ENCODE results near the gene RPN2.

DNA sequence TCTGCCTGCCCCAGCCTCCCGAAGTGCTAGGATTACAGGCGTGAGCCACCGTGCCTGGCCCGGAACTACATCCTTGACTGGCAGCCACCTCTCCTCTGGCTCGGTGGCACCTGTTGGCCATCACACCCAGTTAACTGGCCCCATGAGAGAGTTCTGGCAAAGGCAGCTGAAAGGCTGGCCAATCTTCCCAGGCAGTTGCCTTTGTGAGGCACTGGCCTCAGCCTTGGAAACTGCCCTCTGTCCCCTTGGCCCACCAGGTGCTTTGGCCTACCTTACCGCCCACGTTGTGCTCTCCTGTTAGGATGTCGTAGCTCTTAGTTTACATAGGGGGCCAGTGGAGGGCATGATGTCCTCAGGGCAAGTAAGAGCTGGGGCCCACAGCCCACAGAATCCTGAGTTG, 100.7 kb downstream of the RPN2 start:
- TF ChIP-seq, protein P1, sequence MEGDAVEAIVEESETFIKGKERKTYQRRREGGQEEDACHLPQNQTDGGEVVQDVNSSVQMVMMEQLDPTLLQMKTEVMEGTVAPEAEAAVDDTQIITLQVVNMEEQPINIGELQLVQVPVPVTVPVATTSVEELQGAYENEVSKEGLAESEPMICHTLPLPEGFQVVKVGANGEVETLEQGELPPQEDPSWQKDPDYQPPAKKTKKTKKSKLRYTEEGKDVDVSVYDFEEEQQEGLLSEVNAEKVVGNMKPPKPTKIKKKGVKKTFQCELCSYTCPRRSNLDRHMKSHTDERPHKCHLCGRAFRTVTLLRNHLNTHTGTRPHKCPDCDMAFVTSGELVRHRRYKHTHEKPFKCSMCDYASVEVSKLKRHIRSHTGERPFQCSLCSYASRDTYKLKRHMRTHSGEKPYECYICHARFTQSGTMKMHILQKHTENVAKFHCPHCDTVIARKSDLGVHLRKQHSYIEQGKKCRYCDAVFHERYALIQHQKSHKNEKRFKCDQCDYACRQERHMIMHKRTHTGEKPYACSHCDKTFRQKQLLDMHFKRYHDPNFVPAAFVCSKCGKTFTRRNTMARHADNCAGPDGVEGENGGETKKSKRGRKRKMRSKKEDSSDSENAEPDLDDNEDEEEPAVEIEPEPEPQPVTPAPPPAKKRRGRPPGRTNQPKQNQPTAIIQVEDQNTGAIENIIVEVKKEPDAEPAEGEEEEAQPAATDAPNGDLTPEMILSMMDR (conservative IDR thresholded peaks at IDR 0.05; ENCODE audit: low read depth, low read length) = no peak
- TF ChIP-seq EZH2 (IDR thresholded peaks at IDR 0.05; ENCODE audit: borderline replicate concordance, low read depth, low read length, poor library complexity, severe bottlenecking) = no peak
